Body of pancreas (tissue), 4 donors: Measurements from ENCODE around the gene FGD3. TPM values are rescaled to one million over a fixed set of nuclear protein-coding genes. Genes with fewer than 3 reads are reported as not detected.

Experiments
- ATAC-seq: fragments of 150-250 bp; one replicate; pipeline ENCODE4 v1.9.1; 2016
- DNase-seq, 4 donors: peaks; one replicate each; pipeline ENCODE4 v3.0.0-alpha.2; 2019
- H3K27ac ChIP-seq, 4 donors: fragments of 200-600 bp; sonication (generic); 1 replicate in 3 of 4; 2 replicates in 1 of 4; pipeline versions ENCODE4 v1.5.1 to v1.6.1; 2016 to 2019; ENCODE audit warnings: mild to moderate bottlenecking in 1 of 4, mixed read lengths in 1 of 4, moderate library complexity in 1 of 4
- H3K27me3 ChIP-seq, 2 donors: fragments of 200-600 bp; sonication (generic); one replicate each; pipeline ENCODE4 v1.6.0; 2016; ENCODE audit warnings: mild to moderate bottlenecking in 1 of 2
- H3K36me3 ChIP-seq, 2 donors: fragments of 200-600 bp; sonication (generic); replicated peaks in 1 of 2; 2 replicates each; pipeline ENCODE4 v1.5.1; 2016; ENCODE audit warnings: low read depth in 2 of 2; ENCODE audit not compliant: insufficient read depth in 1 of 2
- H3K4me1 ChIP-seq: fragments of 200-600 bp; sonication (generic); one replicate; pipeline ENCODE4 v1.6.0; 2016
- H3K4me3 ChIP-seq, 2 donors: fragments of 200-600 bp; sonication (generic); 1 replicate in 1 of 2; 2 replicates in 1 of 2; pipeline ENCODE4 v1.5.1; 2016 to 2019
- H3K9me3 ChIP-seq, 3 donors: fragments of 200-600 bp; sonication (generic); 1 replicate in 2 of 3; 2 replicates in 1 of 3; pipeline ENCODE4 v1.5.1; 2016
- CTCF ChIP-seq, 7 experiments: fragments of 450-650 bp in 4 of 7; fragments of 200-600 bp in 3 of 7; sonication (generic) in 3 of 7; IDR thresholded peaks; one replicate each; pipeline ENCODE4 v1.5.1; 2016 to 2019; ENCODE audit warnings: antibody characterized with exemption in 7 of 7
- POLR2A ChIP-seq, 3 donors: fragments of 450-650 bp; IDR thresholded peaks; one replicate each; pipeline ENCODE4 v1.6.1; 2016; ENCODE audit warnings: antibody characterized with exemption in 3 of 3, mild to moderate bottlenecking in 2 of 3
- WGBS, 2 donors: methylation state at CpG; one replicate each; pipeline ENCODE4 v1.1.5; 2017; 5-methylcytosine and 5-hydroxymethylcytosine counted together
- intact Hi-C: fragments of 100-400 bp; cut with DNase I; formaldehyde crosslinking; loops from one replicate; pipeline ENCODE4 v1.15.1; 2023
- total RNA-seq, 2 donors: library from RNA; depleted of rRNA; stranded (reverse); fragments of >200 nt; gene quantifications; one replicate each; pipeline ENCODE4 v1.1.0, GENCODE V29; 2016

Gene FGD3
- total RNA-seq, 2 donors from 2014 or later = 12.2 to 13.2 TPM

DNA sequence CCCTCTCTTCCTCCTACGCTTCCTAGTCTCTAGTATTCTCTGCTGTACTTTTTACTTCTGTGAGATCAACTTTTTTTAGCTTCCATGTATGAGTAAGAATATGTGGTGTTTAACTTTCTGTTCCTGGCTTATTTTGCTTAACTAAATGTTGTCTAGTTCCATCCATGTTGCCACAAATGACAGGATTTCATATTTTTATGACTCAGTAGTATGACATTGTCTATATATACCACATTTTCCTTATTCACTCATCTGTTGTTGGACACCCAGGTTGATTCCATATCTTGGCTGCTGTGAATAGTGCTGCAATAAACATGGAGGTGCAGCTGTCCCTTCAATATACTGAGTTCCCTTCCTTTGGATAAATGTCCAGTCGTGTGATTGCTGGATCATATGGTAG, 34.8 kb downstream of the FGD3 start:
- Histone ChIP-seq H3K4me1 (peaks cover 8% of the 10 kb centered on the region), H3K36me3 (no peaks in the 10 kb centered on the region), H3K27ac (no peak overlapping the region), H3K4me3 (no peak overlapping the region), H3K9me3 (no peaks in the 10 kb centered on the region), H3K27me3 (no peaks in the 10 kb centered on the region)
- DNase-seq = no peak
- no peak for ATAC-seq
- 78 to 79% methylated on average over 2 of the region's 2 CpGs for WGBS, 2 donors
- TF ChIP-seq CTCF (IDR thresholded peaks at IDR 0.05) (no peak), POLR2A (IDR thresholded peaks at IDR 0.05) (no peak)
- intact Hi-C loops = no loop called here

DNA sequence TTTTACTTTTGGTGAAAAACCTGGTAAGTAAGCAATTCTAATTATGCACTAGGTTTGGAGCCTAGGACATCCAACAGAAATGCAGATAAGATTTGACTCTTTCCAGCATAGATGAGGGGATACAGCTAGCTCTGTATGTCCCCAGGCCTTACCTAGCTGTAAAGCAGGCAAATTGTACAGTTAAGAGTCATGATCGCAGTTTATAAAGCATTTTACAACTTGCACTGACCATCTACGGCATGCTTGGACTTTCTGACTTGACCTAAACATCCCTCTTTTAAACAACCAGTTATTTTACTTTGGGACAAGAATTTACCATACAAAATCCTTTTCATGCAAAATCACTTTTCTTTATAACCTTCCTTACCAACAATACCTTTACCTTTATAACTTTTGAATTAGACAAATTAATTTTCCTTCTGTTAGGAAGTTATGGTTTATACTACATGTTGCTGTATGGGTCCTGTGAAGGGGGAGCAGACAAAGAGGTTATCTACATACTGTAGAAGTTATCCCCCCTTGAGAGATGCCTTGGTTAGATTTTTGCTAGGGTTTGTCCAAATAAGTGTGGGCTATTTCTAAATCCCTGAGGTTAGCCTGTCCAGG, 36.8 kb downstream of the FGD3 start:
- Histone ChIP-seq H3K27me3 (no peaks in the 10 kb centered on the region), H3K4me3 (no peak overlapping the region), H3K36me3 (no peaks in the 10 kb centered on the region), H3K9me3 (no peaks in the 10 kb centered on the region), H3K27ac (no peak overlapping the region), H3K4me1 (no peaks in the 10 kb centered on the region)
- TF ChIP-seq POLR2A (IDR thresholded peaks at IDR 0.05) = no peak
- TF ChIP-seq CTCF (IDR thresholded peaks at IDR 0.05) = no peak
- 66 to 67% methylated on average over 2 of the region's 2 CpGs for WGBS, 2 donors
- ATAC-seq (no peak), DNase-seq (no peak)
- intact Hi-C loops = no loop called here

DNA sequence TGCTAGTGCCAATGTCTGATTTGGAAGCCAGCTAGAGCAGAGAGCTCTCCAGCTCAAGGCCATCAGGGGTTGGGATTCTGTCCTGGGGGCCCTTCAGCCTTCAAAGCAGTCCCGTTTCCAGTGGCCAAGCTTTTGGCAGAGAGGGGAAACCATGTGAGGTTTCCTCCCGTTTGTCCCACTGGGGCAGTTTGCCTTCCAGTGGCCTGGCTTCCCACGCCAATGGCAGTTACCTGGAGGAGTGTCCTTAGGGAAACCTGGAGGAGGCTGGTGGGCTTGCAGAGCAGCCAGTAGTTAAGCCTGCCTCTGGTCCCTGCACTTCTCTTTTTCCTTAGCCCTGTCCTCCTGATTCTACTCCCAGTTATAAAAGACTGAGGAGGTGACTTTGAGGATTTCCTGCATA, 37.7 kb downstream of the FGD3 start:
- no peaks in the 10 kb centered on the region for H3K27me3 ChIP-seq
- no peaks in the 10 kb centered on the region for H3K4me1 ChIP-seq
- no peak for DNase-seq
- H3K36me3 ChIP-seq = no peaks in the 10 kb centered on the region
- no peak for ATAC-seq
- WGBS, 2 donors = 65 to 78% methylated on average over 2 to 3 of the region's 3 CpGs
- intact Hi-C loops = no loop called here
- no peaks in the 10 kb centered on the region for H3K9me3 ChIP-seq
- no peak for TF ChIP-seq CTCF (IDR thresholded peaks at IDR 0.05)
- TF ChIP-seq POLR2A (IDR thresholded peaks at IDR 0.05) = no peak
- no peak overlapping the region for H3K27ac ChIP-seq
- no peak overlapping the region for H3K4me3 ChIP-seq

DNA sequence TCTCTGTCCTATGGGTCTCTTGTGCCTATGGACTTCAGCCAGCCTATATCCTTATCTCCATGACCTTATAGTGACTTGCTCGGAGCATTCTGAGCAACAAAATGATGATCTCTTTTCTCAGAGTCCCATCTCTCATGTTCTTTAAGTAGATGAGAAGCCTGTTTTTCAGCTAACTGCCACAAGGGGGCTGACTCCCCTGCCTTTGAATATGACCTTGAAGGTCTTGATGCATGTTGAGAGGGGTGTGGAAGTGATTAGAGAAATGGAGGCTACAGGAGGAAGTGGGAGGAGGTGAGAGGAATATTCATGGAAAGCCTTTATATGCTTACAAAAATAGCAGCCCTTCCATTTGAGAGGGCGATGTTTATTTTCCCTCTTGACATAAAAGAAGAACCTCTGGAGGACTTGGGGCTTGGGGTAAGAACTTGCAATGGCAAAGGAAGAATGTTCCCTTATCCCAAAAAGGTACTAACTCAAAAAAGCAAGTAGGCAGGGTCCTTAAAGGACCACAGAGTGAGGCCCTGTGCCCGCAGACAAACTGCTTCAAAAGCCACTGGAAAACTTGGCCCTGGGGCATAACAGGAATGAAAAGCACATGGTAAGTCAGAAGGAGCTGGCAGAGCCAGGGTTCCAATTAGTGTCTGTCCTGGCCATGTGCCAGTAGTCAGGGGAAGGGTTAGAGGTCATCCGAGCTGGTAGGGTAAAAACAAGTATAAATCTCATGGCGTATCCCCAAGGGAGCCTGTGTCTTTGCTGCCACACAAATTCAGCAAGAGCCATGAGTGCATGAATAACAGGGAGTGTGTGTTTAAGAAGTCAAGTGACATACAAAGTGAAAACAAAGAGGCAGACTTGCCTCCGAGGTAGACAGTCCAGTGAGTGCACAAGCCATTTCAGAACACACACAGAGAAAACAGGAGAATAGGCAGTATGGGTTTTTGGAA, 39.1 kb downstream of the FGD3 start:
- no peaks in the 10 kb centered on the region for H3K9me3 ChIP-seq
- no peak overlapping the region for H3K27ac ChIP-seq
- TF ChIP-seq CTCF (IDR thresholded peaks at IDR 0.05) (peak in 6 of 7 experiments; percentile 22 to 48 (median 37)), POLR2A (IDR thresholded peaks at IDR 0.05) (no peak)
- no peak for ATAC-seq
- no peaks in the 10 kb centered on the region for H3K36me3 ChIP-seq
- H3K27me3 ChIP-seq = no peaks in the 10 kb centered on the region
- H3K4me1 ChIP-seq = no peaks in the 10 kb centered on the region
- 75 to 78% methylated on average over 6 of the region's 6 CpGs for WGBS, 2 donors
- intact Hi-C loops = no loop called here
- H3K4me3 ChIP-seq = no peak overlapping the region
- DNase-seq = peak in 2 of 4 donors; percentile 40 to 47
